GM11168 (cell line): ENCODE data around the gene FAM117B.
"Not testable (repeated sequence)": the region's sequence is repeated elsewhere in the genome, so short reads cannot be mapped to it uniquely, and the experiment has no call there.

ENCODE experiments used
- in situ Hi-C: fragments of 300-500 bp; cut with MboI; formaldehyde crosslinking; loops from one replicate; pipeline ENCODE4 v1.12.0; 2022; ENCODE audit warnings: low sequenced_read_pairs; ENCODE audit not compliant: unreplicated experiment

Gene FAM117B

DNA sequence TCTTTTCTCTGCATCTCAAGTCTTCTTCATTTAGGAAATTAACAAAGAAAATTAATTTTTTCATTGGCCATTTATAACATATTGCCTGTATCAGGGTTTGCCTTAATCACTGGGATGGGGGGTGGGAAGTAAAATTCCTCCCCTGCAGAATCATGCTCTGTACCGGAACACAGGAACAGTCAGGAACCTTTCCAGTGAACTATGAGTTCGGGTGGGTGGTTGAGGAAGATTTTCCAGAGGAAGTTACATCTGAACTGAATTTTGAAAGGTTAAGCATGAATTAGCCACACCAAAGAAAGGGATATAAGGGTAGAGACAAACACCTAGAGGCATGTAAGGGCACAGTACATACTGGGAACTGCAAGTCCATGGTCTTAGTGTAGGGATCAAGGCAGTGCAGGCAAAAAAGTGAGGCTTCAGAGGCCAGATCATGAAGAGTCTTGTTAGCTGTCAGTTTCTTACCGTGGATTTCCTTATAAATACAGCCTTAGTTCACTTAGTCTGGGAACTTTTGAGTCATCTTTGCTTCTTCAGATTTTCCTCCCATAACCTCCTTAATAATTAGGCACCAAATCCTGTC is 55.6 kb downstream of the FAM117B start:
- in situ Hi-C loops = no loop called here

GRCh38 chr2:202693503-202693902 is 58.7 kb downstream of the FAM117B start:
- in situ Hi-C loops = no loop called here

DNA sequence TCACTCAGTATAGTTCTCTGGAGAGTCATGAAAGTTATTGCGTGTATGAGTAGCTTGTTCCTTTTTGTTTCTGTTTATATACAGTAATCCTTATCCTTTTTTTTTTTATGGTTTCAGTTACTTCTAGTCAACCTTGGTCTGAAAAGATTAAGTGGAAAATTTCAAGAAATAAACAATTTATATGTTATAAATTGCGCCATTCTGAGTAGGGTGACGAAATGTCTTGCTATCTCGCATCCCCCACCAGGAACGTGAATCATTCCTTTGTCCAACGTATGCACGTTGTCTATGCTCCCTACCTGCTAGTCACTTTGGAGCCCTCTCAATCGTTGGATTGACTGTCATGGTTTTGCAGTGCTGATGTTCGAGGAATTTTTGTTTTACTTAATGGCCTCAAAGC is 60.4 kb downstream of the FAM117B start:
- in situ Hi-C loops = no loop called here

DNA sequence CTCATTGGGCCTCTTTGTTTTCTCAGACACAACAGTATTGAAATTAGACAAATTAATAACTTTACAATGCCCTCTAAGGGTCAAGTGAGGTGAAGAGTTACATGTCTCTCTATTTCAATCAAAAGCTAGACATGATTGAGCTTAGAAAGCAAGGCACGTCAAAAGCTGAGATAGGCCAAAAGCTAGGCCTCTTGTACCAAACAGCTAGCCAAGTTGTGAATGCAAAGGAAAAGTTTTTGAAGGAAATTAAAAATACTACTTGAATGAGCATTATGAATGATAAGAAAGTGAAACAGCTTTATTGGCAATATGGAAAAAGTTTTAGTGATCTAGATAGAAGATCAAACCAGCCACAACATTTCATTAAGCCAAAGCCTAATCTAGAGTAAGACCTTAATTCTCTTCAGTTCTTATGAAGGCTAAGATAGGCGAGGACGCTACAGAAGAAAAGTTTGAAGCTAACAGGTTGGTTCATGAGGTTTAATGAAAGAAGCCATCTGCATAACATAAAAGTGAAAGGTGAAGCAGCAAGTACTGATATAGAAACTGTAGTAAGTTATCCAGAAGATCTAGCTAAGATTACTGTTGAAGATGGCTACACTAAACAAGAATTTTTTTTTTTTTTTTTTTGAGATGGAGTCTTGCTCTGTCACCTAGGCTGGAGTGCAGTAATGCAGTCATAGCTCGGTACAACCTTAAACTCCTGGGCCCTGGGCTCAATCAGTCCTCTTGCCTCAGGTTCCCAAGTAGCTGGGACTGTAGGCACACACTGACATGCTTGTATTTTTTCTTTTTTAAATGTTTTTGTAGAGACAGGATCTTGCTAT is 65.5 kb downstream of the FAM117B start:
- in situ Hi-C loops = no loop called here

- in situ Hi-C loops = no loop called here
Measured at GRCh38 chr2:202703091-202703490, 68.3 kb downstream of the FAM117B start.

GRCh38 chr2:202704248-202704647 is 69.5 kb downstream of the FAM117B start:
- in situ Hi-C loops = no loop called here

DNA sequence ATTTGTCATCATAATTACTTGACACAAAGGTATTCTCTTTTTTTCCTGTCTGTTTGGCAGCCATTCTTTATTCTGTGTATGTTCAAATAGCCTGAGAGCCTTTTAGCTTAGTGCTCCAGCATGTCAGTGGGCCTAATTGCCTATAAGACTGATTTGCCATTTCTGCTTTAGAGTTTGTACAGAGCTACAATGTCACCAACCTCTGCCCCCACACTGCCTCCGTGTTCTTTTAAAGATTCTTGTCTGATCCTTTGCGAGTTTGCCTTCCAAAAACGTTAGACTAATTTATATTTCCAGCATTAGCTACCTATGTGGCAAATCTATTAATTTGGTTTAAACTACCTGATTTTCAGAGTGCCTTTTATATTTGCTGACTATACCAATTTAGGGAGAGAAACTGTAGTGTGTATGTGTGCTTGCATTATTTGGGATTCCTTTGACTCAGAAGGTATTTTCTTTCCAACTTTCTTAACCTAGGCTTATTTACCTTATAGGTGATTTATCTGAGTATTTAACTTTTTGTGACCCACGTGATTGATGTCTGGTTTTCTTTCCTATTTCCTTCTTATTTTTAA is 70.8 kb downstream of the FAM117B start:
- in situ Hi-C loops = no loop called here

GRCh38 chr2:202714971-202715935 is 80.5 kb downstream of the FAM117B start:
- in situ Hi-C loops = not testable (repeated sequence)

DNA sequence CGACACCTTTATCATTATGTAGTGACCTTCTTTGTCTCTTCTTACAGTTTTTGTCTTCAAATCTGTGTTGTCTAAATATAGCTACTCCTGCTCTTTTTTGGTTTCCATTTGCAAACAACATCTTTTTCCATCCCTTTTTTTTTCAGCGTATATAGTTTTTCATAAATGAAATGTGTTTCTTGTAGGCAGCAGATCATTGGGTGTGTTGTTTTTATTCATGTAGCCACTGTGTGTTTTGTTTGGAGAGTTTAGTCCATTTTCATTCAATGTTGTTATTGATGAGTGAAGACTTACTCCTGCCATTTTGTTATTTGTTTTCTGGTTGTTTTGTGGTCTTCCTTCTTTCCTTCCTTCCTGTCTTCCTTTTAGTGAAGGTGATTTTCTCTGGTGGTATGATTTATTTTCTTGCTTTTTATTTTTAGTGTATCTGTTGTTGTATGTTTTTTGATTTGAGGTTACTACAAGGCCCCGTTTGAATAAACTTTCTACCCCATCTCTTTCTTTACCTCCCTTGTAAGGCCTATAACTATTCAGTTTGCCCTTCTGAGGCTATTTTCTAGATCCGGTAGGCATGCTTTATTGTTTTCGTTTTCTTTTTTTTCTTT is 81.4 kb downstream of the FAM117B start:
- in situ Hi-C loops = no loop called here

- in situ Hi-C loops = no loop called here
Measured at GRCh38 chr2:202716953-202717597, 82.3 kb downstream of the FAM117B start.

DNA sequence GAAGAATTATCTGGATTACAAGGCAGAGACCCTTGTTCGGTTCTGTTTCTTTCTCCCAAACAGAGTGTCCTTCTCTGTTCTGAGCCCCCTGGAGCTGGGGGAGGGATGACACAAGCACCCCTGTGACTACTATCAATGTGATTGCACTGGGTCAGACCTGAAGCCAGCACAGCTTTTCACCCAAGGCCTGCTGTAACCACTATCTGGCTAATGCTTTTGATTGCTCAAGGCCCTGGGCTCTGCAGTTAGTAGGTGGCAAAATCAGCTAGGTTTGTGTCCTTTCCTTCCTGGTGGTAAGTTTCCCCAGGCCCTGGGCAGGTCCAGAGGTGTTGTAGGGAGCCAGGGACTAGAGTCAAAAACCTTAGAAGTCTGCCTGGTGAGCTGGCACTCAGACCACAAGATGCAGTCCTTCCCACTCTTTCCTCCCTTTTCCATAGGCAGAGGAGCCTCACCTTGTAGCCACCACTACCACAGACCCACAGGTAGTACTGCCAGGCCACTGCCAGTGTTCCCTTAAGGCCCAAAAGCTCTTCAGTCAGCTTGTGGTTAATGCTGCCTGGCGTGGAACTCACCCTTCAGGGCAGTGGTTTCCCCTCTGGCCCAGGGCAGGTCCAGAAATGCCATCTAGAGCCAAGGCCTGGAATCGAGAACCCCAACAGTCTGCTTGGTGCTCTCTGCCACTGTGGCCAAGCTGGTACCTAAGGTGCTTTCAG is 83.0 kb downstream of the FAM117B start:
- in situ Hi-C loops = no loop called here

GRCh38 chr2:202718614-202719013 is 83.8 kb downstream of the FAM117B start:
- in situ Hi-C loops = no loop called here

DNA sequence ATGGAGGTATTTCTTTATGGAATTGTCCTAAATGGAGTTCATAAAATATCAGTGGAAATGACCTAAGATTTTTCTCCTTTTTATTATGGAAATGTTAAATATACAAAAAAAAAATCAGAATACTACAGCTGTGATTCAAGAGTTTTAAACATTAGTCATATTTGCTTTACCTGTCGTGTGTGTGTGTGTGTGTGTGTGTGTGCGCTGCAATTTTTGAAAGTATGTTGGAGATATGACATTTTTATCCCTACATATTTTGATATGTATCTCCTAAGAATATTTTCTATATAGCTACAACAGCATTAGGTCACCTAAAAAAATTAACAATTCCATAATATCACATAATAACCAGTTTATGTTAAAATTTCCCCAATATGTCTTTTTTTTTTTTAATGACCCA is 85.5 kb downstream of the FAM117B start:
- in situ Hi-C loops = no loop called here

GRCh38 chr2:202721621-202722020 is 86.9 kb downstream of the FAM117B start:
- in situ Hi-C loops = no loop called here

GRCh38 chr2:202723746-202724145 is 89.0 kb downstream of the FAM117B start:
- in situ Hi-C loops = no loop called here

DNA sequence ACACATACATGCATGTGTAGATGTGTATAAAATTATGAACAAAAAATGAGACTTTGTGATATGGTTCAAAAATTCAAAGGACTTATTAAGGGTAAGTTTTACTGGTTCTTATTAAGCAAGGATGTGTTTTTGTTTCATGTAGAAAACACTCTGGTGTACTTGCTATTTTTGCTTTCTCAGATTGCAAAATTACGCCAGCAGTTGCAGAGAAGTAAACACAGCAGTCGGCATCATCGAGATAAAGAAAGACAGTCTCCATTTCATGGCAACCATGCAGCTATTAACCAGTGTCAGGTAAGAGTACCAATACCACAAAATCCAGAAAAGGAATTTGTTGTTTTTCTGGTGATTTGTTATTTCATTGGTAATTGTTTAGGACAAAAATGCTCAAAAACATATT is 91.3 kb downstream of the FAM117B start:
- in situ Hi-C loops = no loop called here

- in situ Hi-C loops = no loop called here
Measured at GRCh38 chr2:202736826-202737225, 102.1 kb downstream of the FAM117B start.

DNA sequence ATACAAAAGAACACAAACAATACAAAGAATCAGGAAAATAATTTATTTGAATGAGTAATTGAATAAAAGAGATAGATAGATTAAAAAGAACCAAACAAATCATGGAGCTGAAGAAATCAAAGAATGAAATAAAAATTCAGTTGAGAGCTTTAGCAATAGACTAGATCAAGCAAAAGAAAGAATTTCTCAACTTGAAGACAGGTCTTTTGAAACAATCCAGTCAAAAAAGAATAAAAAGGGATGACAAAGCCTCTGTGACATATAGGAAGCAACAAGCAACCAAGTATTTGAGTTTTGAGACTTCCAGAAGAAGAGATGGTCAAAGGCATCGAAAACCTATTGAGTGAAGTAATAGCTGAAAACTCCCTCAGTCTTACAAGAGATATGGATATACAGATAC is 108.8 kb downstream of the FAM117B start:
- in situ Hi-C loops = no loop called here

DNA sequence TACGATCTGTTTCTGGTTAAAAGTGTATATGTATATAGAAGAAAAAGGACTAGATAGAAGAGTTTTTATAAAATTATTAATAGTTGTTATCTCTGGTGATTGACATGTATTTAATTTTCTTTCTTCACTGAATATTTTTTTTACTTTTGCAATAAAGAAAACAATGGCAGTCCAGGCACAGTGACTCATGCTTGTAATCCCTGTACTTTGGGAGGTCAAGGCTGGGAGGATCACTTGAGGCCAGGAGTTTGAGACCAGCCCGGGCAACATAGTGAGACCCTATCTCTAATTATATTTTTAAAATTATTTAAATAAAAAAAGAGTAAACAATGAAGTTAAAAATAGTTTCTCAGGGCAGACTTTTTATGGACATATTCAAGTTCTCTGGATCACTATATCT is 114.7 kb downstream of the FAM117B start:
- in situ Hi-C loops = no loop called here
